Liver (tissue), 3 donors: ENCODE data around the gene SOX6.

Experiments
- GABPA ChIP-seq, 2 donors: IDR thresholded peaks in 1 of 2; conservative IDR thresholded peaks in 1 of 2; 2 replicates each; pipeline ENCODE4 v1.6.1; 2016; ENCODE audit warnings: antibody characterized with exemption in 2 of 2, mild to moderate bottlenecking in 1 of 2, moderate library complexity in 1 of 2
- RAD21 ChIP-seq, 2 donors: IDR thresholded peaks; 2 replicates each; pipeline ENCODE4 v1.6.1; 2016; ENCODE audit warnings: antibody characterized with exemption in 2 of 2, mild to moderate bottlenecking in 2 of 2
- SP1 ChIP-seq: IDR thresholded peaks from 2 replicates; pipeline ENCODE4 v1.6.1; 2018; ENCODE audit warnings: antibody characterized with exemption, mild to moderate bottlenecking
- TAF1 ChIP-seq: conservative IDR thresholded peaks from 2 replicates; pipeline ENCODE4 v1.6.1; 2016; ENCODE audit warnings: antibody characterized with exemption, mild to moderate bottlenecking
- TF ChIP-seq, protein P1 (sequence below): fragments of 150-350 bp; IDR thresholded peaks from 2 replicates; pipeline ENCODE4 v1.5.1; 2017; ENCODE audit warnings: improper control_type of control experiment, low read depth, low read length; ENCODE audit not compliant: missing input control
- TF ChIP-seq, protein P2 (sequence below): IDR thresholded peaks from 2 replicates; pipeline ENCODE4 v1.6.1; 2016; ENCODE audit warnings: antibody characterized with exemption
- TF ChIP-seq, protein P3 (sequence below): IDR thresholded peaks from 2 replicates; pipeline ENCODE4 v1.6.1; 2016; ENCODE audit warnings: antibody characterized with exemption, mild to moderate bottlenecking
- TF ChIP-seq, protein P4 (sequence below): IDR thresholded peaks from 2 replicates; pipeline ENCODE4 v1.6.1; 2016; ENCODE audit warnings: antibody characterized with exemption
- donor health status: healthy.
- donor health status: healthy.

DNA sequence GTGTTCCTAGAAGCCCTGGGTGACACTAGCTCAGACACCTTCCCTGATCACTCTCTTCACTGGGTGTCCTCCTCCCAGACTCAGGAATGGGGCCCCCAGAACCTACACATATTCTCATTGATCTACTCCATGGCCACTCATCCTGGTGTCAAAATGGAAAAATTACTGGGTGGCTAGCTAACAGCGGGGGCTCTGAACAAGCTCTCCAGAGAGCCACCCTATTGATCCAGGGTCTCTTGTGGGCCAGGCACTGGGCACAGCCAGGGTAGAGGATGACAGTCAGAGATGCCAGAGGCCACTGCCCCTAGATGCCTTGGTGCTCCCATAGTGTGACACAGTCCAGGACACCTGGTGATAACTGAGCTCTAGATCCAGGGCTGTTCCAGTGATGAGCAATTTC, 393.1 kb downstream of the SOX6 start:
- TF ChIP-seq, protein P1, sequence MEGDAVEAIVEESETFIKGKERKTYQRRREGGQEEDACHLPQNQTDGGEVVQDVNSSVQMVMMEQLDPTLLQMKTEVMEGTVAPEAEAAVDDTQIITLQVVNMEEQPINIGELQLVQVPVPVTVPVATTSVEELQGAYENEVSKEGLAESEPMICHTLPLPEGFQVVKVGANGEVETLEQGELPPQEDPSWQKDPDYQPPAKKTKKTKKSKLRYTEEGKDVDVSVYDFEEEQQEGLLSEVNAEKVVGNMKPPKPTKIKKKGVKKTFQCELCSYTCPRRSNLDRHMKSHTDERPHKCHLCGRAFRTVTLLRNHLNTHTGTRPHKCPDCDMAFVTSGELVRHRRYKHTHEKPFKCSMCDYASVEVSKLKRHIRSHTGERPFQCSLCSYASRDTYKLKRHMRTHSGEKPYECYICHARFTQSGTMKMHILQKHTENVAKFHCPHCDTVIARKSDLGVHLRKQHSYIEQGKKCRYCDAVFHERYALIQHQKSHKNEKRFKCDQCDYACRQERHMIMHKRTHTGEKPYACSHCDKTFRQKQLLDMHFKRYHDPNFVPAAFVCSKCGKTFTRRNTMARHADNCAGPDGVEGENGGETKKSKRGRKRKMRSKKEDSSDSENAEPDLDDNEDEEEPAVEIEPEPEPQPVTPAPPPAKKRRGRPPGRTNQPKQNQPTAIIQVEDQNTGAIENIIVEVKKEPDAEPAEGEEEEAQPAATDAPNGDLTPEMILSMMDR = no peak
- TF ChIP-seq, protein P2, sequence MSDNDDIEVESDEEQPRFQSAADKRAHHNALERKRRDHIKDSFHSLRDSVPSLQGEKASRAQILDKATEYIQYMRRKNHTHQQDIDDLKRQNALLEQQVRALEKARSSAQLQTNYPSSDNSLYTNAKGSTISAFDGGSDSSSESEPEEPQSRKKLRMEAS = no peak
- TF ChIP-seq TAF1 (no peak), RAD21 (IDR thresholded peaks at IDR 0.05) (no peak), SP1 (no peak), GABPA (IDR thresholded peaks at IDR 0.05 in 1 of 2, conservative IDR thresholded peaks at IDR 0.05 in 1 of 2) (no peak)
- TF ChIP-seq, protein P3, sequence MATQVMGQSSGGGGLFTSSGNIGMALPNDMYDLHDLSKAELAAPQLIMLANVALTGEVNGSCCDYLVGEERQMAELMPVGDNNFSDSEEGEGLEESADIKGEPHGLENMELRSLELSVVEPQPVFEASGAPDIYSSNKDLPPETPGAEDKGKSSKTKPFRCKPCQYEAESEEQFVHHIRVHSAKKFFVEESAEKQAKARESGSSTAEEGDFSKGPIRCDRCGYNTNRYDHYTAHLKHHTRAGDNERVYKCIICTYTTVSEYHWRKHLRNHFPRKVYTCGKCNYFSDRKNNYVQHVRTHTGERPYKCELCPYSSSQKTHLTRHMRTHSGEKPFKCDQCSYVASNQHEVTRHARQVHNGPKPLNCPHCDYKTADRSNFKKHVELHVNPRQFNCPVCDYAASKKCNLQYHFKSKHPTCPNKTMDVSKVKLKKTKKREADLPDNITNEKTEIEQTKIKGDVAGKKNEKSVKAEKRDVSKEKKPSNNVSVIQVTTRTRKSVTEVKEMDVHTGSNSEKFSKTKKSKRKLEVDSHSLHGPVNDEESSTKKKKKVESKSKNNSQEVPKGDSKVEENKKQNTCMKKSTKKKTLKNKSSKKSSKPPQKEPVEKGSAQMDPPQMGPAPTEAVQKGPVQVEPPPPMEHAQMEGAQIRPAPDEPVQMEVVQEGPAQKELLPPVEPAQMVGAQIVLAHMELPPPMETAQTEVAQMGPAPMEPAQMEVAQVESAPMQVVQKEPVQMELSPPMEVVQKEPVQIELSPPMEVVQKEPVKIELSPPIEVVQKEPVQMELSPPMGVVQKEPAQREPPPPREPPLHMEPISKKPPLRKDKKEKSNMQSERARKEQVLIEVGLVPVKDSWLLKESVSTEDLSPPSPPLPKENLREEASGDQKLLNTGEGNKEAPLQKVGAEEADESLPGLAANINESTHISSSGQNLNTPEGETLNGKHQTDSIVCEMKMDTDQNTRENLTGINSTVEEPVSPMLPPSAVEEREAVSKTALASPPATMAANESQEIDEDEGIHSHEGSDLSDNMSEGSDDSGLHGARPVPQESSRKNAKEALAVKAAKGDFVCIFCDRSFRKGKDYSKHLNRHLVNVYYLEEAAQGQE = no peak
- TF ChIP-seq, protein P4, sequence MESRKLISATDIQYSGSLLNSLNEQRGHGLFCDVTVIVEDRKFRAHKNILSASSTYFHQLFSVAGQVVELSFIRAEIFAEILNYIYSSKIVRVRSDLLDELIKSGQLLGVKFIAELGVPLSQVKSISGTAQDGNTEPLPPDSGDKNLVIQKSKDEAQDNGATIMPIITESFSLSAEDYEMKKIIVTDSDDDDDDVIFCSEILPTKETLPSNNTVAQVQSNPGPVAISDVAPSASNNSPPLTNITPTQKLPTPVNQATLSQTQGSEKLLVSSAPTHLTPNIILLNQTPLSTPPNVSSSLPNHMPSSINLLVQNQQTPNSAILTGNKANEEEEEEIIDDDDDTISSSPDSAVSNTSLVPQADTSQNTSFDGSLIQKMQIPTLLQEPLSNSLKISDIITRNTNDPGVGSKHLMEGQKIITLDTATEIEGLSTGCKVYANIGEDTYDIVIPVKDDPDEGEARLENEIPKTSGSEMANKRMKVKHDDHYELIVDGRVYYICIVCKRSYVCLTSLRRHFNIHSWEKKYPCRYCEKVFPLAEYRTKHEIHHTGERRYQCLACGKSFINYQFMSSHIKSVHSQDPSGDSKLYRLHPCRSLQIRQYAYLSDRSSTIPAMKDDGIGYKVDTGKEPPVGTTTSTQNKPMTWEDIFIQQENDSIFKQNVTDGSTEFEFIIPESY = no peak
